Measurements from ENCODE around the gene CCDC171.
"Not testable (repeated sequence)": the region's sequence is repeated elsewhere in the genome, so short reads cannot be mapped to it uniquely, and the experiment has no call there.

Gene CCDC171

DNA sequence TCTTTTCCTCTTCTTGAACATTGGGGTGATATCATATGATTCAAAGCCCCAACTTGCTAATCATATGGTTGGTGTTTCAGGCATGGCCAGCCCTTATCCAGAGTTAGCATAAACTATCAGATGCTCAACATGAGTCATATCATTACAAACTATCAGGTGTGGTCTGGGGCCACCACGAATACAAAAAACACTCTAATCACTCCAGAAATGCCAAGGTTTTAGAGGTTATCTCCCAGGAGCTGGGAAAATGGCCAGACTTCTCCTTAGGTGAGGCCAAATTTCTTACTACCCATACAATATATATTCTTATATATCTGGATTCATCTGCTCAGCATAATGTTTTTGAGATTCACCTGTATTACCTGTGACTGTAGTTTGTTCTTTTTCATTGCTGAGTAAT lies 210.5 kb downstream of the CCDC171 start:
- no peak for DNase-seq (ENCODE audit: low spot score)

DNA sequence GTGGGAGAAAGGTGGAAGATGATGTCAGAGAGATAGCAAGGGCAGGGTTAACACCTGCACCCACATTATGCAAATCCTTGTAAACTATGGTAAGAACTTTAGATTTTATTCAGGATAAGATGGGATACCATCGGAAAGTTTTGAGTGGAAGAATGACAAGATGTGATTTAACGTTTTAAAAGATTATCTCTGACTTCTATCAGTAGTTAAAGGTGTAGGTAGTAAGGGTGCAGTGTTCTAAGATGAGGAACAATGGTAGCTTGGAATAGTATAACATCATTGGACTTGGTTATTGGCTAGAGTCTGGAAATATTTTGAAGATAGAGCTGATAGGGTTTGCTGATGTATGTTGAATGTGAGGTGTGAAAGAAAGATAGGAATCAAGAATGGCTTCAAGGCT lies 211.3 kb downstream of the CCDC171 start:
- no peak for DNase-seq (ENCODE audit: low spot score)

DNA sequence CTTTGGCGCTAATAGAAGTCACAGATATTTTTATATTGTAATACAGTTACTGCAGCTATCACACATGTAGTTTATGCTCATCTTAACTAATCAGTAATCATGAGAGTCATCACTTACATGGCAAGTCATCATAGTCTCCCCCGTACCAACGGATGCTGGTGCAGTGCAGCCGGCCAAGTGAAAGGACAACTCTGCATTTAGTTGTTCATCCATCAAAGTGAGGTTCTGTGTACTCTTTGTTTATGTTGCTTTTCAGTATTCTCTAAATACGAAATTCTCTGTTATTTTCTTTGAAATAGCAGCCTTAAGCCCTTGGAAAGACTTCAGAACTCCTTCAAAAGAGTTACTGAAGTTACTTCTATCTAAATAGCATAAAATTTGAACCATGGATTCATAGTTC lies 216.7 kb downstream of the CCDC171 start:
- no peak for DNase-seq (ENCODE audit: low spot score)

DNA sequence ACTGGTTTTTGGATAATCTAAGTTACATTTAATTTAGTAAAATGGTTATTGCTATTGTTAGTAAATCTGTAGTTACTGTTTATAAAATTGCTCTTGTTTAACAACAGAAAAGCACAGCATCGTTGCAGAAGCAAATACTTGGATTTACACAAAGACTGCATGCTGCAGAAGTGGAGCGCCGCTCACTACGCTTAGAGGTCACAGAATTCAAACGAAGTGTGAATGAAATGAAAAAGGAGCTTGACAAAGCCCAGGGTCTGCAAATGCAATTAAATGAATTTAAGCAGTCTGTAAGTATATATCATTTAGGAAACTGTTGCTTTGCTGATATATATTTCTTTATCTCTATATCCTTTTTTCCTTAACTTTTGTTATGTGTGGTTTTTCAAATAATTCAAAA lies 226.0 kb downstream of the CCDC171 start:
- no peak for DNase-seq (ENCODE audit: low spot score)

DNA sequence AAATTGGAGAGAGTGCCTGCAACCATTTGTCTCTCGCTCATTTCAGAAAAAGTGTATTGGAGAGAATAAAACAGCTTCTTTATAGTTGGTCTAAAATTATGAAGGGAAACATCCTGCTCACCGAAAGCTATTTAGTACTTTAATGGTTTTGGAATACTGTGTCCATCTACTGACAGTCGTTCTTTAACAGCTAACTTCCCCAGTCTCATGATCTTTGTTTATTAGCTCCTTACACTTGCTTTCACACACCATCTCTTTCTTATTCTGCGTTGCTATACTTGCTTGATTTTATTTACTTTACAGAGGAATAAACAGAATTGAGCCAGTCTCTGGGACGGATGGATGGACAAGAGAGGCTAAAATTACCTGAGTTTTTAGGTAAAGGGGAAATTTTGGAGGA lies 229.3 kb downstream of the CCDC171 start:
- no peak for DNase-seq (ENCODE audit: low spot score)

DNA sequence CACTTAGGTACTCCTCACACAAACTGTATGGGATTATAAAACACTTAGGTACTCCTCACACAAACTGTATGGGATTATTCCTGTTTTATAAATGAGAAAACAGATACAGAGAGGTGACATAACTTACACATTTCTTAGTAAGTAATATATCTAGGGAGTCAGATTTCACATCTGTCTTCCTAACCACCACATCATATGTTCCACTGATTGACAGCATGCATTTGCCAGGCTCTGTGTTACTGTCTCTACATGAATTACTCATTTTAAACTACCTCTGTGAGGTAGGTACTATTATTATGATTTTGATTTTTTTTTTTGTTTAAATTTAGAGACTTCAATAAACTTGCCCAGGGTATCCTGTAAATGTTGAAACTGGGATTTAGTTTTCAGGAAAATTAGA lies 232.7 kb downstream of the CCDC171 start:
- DNase-seq (ENCODE audit: low spot score) = no peak

DNA sequence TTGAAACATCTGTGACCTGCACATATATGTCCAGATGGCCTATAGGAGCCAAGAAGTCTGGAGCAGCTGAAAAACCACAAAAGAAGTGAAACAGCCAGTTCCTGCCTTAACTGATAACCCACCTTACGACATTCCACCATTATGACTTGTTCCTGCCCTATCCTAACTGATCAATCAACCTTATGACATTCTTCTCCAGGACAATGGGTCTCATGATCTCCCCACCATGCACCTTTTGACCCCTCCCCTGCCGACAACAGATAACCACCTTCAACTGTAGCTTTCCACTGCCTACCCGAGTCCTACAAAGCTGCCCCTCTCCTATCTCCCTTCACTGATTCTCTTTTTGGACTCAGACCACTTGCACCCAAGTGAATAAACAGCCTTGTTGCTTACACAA lies 233.8 kb downstream of the CCDC171 start:
- no peak for DNase-seq (ENCODE audit: low spot score)

DNA sequence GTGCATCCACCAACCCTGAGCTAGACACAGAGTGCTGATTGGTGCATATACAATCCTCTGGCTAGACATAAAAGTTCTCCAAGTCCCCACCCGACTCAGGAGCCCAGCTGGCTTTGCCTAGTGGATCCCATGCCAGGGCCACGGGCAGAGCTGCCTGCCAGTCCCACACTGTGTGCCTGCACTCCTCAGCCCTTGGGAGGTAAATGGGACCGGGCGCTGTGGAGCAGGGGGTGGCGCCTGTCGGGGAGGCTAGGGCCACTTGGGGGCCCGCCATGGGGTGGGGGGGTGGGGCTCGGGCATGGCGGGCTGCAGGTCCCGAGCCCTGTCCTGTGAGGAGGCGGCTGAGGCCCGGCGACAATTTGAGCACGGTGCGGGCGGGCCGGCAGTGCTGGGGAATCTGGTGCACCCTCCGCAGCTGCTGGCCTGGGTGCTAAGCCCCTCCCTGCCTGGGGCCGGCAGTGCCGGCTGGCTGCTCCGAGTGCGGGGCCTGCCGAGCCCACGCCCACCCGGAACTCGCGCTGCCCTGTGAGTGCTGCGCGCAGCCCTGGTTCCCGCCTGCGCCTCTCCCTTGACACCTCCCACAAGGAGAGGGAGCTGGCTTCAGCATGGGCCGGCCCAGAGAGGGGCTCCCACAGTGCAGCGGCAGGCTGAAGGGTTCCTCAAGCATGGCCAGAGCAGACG lies 257.5 kb downstream of the CCDC171 start:
- not testable (repeated sequence) for DNase-seq (ENCODE audit: low spot score)

DNA sequence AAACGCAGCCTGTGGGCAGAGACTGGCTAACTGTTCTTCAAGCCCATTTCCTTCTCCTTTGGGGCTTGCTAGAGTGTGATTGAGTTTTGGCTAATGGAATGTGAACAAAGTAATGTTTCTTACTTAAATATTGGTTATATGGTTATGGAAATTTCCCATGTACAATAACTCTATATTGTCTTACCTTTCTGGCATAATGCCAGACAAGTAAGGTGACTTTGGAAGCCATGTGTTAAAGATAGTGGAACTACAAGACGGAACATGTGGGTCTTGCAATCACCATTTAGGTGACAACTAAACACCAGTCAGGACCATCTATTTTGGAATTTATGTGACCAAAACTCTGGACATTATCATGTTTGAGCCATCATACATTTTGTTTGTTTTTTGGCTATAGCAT lies 260.2 kb downstream of the CCDC171 start:
- no peak for DNase-seq (ENCODE audit: low spot score)

DNA sequence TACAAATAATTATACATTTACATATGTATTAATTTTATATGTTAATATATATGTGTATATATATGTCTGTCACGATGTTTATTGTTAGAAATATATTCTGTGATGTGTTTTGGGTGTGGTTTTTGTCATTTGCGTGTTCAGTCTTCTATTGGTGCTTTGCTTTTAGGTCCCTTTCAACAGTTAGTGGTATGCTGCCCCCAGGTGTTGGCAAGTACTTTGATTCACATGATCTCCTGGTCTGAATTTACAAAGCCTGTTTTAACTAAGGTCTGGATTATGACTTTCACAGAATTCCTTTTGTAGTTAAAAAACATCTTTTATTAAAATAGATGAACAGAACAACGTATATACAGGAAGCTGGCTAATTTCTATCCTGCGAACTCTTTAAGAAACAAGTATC lies 271.5 kb downstream of the CCDC171 start:
- no peak for DNase-seq (ENCODE audit: low spot score)

DNA sequence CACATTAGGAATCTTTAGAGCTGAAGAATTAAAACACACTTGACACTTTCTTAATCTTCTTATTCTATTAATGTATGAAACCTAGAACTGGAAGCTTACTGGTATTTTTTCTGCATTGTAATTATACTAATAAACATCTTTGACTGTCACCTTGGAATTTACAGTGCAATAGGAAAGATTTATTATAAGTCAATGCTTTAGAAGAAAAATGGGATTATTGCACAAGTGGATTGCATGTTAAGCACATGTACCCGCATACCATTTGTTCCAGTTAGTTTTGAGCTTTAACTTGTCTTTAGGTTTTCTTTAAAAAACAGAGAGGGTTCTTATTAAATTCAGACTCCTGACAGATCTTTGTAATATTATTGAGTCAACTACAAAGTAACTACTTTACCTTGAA lies 278.5 kb downstream of the CCDC171 start:
- no peak for DNase-seq (ENCODE audit: low spot score)

DNA sequence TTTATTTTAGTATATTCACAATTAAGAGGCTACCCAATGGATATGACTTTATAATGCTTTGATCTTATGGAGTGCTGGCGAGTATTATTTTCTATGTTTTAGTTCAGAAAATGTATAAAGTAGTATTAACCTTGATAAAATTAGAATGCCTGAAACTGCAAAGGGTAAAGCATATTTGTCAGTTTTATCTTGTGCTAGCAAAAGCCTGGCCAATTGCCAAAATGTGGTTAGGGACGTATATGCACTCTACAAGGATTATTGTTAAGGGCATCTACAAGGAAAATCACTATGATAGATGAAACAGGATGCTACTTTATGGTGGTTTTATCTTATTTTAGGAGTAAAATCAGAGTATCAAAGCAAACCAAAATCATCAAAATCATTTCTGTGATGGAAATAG lies 281.7 kb downstream of the CCDC171 start:
- DNase-seq (ENCODE audit: low spot score) = no peak

DNA sequence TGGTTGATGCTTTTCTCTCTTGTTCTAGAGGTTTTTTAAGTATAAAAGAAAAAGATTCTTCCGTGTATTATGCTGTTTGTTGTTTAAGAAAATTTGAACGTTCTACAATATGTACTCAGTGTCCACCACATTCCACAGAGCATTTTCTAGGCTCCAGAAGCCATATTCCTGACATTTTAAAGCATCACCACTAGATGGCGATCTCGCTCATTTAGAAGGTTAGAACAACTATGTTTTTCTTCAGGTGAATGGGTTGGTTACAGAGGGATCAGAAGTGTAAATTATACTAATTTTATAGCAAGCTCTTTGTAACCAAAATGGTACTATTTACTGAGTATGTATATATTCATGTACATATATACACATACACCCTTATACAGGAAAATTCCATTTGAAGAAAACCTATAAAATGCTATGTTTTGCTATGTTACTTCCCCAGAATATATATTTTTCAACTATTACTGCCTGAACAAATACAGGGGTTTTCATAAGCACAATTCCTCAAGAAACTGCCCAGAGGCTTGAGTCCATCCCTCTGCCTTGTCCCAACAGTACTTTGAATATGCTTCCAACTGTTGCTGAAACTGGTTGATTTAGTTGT lies 284.3 kb downstream of the CCDC171 start:
- DNase-seq (ENCODE audit: low spot score) = no peak

DNA sequence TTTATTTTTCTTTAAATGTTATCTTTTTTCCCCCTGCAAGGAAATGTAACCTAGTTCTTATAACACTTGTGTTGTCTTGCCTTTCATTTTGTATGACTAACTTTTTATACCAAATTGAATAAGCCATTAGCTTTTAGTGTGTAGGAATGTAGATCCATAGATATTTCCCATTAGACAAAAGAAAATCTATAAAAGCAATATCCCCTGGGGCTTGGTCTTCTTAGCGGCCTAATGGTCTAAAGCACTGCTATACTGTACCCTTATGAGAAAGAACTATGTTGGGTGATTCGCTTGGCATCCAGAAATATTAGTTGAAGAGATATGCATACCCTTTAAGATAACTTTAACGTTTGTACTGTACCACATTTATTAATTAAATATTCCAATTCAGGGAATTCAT lies 289.2 kb downstream of the CCDC171 start:
- DNase-seq (ENCODE audit: low spot score) = no peak

DNA sequence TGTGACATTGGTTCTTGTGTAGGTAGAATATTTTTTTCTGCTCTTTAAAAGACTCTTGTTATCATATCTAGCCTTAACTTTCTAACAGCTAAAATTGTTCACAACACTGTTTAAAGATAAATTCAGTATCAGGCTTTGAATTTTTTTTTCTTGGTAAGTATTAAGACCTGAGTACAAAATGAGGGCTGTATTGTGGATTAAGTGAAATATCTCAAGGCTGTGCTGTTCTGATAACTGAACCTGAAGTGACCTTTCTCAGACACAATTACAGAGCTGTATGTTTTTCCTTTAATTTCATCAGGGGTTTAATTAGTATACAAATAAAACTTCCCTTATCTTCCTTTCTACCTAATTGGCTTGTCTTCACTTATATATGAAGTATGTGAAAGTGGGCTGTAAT lies 290.5 kb downstream of the CCDC171 start:
- DNase-seq (ENCODE audit: low spot score) = no peak

DNA sequence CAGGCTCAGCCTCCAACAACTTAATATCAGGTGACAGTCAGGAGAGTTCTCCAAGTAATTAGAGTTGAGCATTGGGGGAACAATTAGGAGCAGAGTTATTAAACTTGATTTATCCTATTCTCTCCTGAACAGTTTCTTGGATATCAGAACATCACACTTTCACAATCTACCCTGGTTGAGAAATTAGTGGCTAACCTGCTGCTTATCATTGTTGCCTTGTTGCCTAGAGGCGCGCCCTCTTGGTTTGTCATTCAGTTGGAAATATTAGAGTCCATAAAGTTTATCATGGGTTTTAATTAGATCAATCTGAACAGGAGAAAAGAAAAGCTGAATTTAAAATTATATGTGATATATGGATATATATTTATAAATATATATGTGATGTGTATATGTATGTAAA lies 291.1 kb downstream of the CCDC171 start:
- DNase-seq (ENCODE audit: low spot score) = no peak

DNA sequence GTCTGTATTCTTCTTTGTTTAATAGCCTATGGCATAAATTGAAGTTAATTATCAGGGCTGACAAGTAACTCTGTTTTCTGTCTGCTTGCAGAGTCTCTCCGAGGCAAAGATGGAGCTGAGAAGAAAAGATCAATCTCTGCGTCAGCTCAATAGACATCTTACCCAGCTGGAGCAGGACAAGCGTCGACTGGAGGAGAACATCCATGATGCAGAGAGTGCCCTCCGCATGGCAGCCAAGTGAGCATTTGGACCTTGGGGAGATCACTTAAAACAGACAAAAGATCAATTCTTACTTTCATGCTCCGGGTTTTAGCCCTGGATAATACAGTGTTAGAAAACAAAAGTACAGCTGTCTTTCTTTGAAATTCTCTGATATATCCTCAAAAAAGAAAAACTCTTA lies 293.8 kb downstream of the CCDC171 start:
- DNase-seq (ENCODE audit: low spot score) = no peak

DNA sequence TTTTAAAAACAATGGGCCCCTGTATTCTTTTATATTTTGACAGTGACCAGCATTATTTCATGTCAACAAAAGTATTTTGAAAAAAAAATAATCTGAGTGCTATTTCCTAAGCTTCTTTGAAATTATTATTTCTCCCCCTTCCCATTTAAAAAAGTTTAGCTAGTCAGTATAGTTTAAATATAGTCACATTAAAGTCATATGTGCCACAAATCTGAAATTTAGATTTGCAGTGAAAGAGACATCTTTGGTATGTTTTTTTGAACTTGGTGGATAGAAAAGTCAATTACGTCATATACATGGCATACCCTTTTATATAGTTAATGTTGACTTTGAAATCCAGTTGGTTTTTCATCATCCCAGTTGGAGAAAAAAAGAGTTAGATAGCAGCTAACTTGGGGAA lies 297.0 kb downstream of the CCDC171 start:
- DNase-seq (ENCODE audit: low spot score) = no peak

DNA sequence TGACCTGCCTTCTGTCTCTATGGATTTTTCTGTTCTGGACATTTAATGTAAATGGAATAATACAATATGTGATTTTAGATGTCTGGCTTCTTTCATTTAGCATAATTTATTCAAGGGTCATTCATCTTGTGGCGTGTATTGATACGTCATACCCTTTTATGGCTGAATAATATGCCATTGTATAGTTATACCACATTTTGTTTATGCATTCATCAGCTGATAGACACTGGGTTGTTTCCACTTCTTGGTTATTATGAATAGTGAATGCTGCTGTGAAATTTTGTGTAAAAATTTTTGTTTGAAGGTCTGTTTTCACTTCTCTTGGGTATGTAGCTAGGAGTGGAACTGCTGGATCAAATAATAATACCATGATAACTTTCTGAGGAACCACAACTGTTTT lies 298.9 kb downstream of the CCDC171 start:
- no peak for DNase-seq (ENCODE audit: low spot score)

DNA sequence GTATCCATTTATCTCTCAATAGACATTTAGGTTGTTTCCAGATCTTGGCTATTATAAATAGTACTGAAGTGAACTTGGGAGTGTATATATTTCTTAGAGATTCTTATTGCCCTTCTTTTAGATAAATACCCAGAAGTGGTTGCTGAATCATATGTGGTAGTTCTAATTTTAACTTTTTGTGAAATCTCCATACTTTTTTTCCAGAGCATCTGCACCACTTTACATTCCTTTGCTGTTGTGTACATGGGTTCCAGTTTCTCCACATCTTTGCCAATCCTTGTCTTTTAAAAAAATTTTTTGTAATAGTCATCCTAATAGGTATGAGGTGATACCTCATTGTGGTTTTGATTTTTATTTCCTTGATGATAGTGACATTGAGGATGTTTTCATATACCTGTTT lies 303.7 kb downstream of the CCDC171 start:
- no peak for DNase-seq (ENCODE audit: low spot score)

DNA sequence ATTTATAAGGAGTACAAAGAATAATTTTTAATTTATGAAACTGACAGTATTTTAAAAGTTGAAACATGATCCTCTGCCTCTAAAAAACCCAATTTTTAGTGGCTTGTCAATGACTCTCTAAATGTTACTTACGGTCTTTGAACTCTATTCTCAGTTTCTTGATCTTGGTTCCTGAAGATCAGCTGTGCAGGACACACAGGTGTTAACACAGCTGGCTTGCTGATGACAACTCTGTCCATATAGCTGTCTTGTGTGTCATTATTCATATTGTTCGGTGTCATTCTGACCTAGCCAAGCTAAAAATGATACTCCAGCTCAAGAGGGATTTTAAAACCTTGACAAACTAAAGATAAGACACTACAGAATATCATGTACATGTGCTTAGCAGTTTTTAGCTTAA lies 314.5 kb downstream of the CCDC171 start:
- no peak for DNase-seq (ENCODE audit: low spot score)

DNA sequence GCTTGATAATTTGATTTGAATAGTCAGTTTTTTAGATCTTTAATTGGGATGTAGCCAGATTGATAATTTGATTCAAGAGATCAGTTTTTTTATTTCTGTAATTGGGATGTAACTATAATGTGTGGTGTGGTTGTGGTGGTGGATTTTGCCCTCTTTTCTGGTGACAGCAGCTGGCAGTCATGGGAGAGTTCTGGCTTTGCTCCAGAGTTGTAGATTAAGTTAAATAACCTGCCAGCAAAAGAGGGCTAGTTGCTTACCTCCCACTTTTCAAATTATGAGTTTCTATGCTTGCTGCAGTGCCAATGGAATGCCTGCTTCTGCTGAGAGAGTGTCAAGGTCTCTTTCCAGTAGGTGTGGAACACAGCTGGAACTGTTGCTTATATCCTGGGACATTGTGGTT lies 315.1 kb downstream of the CCDC171 start:
- no peak for DNase-seq (ENCODE audit: low spot score)

DNA sequence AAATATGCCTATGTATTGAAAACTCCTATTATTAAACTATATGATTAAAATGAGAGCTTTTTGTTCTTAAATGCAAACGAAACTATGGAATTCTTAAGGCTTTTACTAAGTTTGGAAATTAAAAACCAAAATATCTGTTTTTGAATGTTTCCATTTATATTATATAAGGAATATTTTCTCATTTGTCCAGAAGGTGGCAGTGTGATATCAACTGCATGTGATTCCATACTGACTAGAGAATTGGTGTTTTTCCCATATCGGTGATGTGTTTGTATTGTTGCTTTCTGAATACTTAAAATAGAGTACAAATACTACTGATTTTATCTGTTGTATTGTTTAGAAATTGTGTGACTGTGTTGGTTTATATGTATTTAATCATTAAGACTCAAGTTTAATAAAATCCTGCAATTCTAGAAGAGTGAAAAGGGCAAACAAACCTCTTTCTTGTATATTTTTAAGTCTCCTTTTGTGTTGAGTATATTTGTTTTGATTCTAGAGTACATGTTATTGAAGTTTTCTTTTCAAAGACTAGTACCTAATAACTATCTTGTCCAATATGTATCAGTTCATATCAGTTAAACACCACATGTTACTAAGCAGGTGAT lies 320.8 kb downstream of the CCDC171 start:
- DNase-seq (ENCODE audit: low spot score) = no peak

DNA sequence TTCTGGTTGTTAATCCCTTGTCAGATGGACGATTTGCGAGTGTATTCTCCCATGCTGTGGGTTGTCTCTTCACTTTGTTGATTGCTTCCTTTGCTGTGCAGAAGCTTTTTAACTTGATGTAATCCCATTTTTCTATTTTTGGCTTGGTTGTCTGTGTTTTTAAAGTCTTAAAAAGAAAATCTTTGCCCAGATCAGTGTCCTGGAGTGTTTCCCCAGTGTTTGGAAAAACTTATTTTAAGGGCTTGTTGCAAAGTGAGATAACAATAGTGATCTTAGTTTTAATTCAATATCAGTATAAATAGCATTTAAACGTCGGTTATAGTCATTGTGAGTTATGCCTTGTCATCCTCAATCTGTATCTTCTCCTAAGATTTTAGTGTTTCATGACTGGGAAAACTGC lies 329.5 kb downstream of the CCDC171 start:
- DNase-seq (ENCODE audit: low spot score) = no peak
